HTR-8/SVneo (cell line): ENCODE data around the gene F11.
"Not testable (repeated sequence)": the region's sequence is repeated elsewhere in the genome, so short reads cannot be mapped to it uniquely, and the experiment has no call there.

ENCODE experiments used
- DNase-seq: peaks from one replicate; pipeline ENCODE4 v3.0.0; 2011; ENCODE audit warnings: low spot score, mixed read lengths; ENCODE audit not compliant: insufficient read length
- FAIRE-seq: peaks from 2 replicates; lab custom pipeline; 2011; peaks lifted over from hg19 to GRCh38; lab: Jason Lieb, UNC

F11 gene

DNA sequence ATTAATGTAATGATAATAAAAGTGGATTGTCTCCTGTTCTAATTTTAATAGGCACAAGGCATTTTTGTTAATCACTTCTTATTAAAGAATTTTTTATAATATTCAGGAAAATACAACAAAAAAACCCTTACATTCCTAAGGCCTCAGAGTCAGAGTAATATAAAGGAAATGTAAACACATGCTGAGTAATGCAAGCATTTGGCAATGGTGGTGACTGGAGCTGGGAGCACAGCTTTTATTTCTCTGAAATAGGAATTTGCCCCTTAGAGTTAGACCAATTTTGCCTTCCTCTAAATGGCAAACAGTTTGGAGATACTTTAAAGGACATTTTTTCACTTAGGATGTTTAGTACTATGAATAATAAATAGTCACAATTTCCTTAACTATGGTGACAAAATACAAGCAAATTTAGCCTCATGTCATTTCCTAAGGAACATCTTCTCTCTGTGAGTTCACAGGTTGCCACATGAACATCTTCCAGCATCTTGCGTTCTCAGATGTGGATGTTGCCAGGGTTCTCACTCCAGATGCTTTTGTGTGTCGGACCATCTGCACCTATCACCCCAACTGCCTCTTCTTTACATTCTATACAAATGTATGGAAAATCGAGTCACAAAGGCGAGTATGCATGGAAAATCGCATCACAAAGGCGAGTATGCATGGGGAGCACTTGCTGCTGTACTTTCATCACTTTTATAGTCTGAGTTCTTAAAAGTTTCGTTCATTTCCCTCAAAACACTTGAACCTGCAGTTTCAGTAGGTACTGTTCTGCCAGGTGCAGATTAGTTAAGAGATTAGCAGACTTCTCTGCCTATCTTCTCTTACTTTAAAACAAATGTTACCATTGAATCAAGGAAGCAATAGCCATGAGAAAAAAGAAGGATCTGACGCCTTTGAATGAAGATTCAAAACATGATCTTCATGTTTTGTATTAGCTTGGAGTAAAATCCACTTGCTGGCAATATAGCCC lies 15.9 kb upstream of the F11 start:
- no peak for DNase-seq
- no peak for FAIRE-seq

DNA sequence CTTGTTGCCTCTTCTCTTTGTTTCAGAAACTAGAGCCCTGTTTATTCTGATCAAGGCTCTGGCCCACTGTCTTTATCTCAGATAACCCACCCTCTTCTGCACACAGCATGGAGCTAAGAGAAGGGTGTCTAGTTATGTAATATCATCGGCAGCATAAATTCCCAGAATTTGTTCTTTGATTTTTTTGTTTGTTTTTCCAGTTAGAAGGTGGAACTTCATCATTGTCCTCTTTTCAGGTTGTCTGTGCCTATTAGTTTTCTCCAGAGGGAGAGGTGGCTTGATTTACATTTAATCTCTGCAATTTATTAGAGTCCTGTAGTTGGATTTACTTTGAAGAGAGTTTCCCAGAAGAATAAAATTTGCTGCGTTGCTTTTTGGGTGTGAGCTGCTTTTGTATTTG lies 15.2 kb upstream of the F11 start:
- DNase-seq (no peak), FAIRE-seq (no peak)

DNA sequence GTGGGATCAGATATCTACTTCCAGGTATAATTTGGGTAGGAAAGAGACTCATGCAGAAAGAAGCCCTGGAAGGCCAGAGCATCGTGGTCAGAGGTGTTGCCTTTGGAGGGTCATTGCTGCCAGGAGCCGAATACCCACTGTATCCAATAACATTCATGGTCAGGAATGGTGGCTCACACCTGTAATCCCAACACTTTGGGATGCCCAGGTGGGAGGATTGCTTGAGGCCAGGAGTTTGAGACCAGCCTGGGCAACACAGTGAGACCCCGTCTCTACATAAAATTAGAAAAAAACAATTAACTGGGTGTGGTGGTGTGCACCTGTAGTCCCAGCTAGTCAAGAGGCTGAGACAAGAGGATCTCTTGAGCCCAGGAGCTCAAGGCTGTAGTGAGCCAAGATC lies 10.9 kb upstream of the F11 start:
- FAIRE-seq (no peak), DNase-seq (no peak)

DNA sequence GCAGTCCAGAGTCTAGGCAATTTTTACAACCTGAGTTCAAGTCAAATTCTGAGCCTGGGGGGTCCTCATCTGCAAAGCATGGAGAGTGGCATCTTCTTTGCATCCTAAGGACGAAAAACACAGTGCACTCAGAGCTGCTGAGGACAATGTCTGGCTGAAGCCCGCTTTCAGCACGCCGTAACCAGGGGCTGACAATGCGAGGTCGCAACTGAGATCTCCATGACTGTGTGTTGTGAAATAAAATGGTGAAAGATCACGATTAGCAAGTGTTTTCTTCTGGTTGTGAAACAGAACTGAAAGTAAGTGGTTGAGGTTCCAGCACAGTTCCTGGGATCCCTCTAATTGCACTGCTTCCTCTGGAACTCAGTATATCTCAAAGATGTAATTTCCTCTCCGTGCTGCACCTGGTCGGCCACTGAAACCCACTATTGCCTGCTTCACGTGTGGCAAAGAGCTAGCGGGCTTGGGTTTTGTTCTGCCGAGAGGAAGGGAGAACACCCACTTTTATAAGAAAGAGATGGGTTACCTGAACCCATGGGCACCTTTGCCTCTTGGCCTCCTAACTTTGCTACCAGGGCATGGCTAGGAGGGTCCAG lies 7.7 kb upstream of the F11 start:
- DNase-seq (no peak), FAIRE-seq (no peak)

DNA sequence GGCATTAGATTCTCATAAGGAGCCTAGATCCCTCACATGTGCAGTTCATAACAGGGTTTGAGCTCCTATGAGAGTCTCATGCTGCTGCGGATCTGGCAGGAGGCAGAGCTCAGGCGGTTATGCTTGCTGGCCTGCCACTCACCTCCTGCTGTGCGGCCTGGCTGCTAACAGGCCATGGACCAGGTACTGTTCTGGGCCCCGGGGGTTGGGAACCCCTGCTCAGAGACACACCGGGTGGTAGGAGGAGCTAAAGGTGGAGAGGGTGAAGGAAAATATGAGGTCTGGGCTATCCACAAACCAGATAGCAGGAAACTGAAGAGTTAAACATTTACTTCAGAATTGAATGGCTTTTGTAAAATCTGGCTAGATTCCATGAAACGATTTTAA lies 5.9 kb upstream of the F11 start:
- DNase-seq (no peak), FAIRE-seq (no peak)

DNA sequence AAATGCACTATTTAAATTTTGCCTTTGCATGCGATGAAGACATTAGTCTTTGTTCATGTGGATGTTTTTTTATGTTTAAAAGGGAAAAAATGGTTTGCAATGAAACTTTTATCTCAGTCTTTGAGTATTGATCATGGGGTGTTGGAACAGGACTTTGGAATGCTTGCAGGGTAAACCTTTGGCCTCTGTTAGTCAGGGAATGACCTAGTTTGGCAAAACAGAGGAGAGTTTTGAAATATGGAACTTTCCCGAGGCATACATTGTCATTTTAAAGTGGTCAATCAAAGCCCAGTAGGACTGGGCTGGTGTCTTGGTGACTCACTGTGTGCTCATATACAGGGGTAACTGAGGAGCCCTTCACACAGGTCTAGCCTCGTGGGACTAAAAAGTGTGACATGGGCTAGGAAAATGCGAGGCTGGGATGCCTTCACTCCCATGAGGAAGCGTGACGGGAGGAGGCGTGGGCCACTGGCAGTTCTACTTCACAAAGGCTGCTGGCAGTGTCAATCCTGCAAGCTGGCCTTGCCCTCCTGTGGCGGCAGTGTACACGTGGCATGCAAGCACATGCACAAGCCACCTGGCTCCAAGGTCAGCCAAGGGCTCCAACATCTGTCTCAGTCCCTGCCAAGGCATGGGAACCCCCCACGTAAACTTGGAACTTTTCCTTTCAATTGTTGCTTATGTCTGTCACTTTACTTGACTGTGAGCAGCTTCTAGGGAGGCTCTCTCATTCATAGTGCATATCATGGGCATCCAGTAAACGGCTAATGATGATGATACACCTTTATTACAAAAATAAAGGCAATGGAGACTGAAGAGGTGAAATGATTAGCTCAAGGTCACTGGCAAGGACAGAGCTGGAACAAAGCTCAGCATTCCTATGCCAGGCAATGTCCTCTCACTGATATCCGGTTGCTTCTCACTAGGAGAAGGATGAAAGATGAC lies 5.2 kb upstream of the F11 start:
- no peak for DNase-seq
- peak; percentile 9 for FAIRE-seq

DNA sequence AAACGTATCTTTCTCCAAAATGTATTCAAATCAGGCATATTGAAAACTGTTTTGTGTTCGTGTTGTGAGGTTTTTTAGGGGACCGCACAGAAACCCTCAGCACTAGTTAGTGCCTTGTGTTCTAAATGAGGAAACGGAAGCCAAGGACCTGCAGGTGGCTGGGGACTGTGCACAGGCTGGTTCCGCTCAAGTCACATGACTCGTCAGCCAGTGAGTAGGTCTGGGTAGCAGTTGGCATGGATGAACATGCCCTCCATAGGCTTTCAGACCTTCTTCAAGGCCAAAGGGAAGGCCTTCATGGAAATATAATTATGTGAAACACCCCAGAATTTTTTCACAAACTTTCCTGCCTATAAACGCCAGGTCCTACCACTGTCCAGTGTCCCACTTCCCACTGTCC lies 1.3 kb upstream of the F11 start:
- FAIRE-seq = no peak
- no peak for DNase-seq

DNA sequence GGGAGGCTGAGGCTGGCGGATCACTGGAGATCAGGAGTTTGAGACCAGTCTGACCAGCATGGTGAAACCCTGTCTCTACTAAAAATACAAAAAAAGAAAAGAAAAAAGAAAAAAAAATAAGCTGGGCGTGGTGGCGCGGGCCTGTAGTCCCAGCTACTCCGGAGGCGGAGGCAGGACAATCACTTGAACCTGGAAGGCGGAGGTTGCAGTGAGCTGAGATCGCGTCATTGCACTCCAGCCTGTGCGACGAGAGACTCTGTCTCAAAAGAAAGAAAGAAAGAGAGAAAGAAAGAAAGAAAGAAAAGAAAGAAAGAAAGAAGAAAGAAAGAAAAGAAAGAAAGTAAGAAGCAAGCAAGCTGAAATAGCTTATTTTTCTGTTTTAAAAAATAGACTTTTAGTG lies 739 bp upstream of the F11 start:
- not testable (repeated sequence) for FAIRE-seq, DNase-seq

DNA sequence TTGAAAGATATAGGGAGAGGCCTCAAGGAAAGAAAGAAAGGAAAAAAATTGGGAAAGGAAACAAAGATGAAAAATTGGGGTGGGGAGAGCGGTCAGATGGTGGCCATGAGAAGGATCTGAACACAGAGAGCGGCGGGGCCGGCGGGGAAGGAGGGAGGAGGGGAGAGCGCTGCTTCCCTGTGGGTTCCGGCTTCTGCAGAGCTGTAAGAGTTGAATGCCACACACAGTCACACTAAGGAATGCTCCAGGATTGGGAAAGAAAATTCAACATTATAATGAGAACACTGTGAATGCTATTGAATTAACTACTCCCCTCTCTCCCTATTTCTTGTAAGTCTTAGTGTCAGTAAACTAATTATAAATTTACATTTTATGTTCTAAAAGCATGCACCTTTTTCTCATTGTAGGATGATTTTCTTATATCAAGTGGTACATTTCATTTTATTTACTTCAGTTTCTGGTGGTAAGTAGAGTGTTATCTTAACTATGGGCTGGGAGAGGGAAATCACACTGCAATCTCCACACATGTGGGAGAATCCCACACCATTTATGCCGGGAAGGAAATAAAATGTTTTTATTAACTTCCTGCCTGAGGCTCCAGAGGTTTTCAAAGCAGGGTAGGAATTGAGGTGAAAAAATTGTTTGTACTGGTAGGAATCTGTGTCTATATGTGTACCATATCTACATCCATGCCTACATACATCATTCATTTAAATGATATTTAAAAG lies 904 bp downstream of the F11 start:
- FAIRE-seq (no peak), DNase-seq (no peak)

DNA sequence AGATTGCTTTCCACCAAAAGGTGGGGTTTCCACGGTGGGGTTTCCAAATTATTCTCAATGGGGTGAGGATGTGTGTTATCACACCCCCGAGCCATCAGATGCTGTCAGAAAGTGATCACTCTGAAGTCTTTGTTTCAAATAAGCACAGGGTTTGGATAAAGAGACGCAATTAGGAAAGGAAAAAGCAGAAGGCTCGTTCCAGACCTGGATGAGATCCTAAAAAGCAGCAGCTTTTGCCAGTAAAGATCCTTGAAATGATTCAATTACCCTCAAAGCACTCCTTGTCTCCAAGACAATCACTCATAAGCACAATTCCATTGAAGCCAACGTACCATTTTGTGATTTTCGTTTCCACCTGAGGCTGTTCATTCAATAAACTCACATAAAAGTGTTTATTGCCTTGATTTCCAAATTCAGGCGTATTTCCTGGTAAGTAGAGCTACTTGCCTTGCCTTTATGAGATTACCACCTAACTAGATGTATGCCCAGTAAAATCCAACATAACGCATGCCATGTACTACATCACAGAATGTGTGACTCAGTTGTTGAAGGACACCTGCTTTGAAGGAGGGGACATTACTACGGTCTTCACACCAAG lies 5.2 kb downstream of the F11 start:
- DNase-seq (no peak), FAIRE-seq (no peak)

DNA sequence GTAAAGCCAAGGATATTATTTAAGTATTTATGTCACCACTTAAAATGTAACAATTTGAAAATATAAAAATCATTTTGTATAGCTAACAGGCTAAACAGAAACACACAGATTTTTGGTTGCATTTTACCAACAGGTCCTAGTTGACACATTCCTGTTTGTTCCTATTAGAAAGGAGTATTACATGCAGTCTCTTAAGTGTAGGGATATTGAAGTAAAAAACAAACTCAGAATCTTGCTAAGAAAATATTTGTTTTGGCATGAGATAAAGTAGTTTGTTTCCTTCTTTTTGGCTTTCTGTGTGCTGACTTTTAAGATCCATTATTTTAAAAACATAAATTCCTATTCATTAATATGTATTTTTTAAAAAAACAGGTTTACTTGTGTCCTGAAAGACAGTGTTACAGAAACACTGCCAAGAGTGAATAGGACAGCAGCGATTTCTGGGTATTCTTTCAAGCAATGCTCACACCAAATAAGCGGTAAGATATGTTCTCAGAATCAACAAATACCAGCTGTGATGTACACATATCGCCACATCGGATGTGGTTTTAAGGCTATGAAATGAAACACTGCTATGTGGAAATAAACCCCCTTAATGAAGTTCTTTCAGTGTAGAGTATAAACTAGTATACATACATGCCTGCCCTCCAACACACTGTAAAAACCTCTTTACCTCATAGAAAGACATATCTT lies 6.9 kb downstream of the F11 start:
- DNase-seq (no peak), FAIRE-seq (no peak)

DNA sequence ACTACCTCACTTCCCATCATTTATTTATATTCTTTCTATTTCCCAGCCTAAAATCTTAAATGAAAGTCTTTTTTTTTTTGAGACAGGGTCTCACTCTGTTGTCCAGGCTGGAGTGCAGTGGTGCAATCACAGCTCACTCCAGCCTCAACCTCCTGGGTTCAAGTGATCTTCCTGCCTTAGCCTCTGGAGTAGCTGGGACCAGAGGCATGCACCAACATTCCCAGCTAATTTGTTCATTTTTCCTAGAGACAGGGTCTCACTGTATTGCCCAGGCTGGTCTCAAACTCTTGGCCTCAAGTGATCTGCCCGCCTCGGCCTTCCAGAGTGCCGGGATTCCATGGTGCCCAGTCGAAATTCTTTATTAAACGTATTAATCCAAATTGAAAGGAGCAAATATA lies 7.4 kb downstream of the F11 start:
- FAIRE-seq, DNase-seq: not testable (repeated sequence)

DNA sequence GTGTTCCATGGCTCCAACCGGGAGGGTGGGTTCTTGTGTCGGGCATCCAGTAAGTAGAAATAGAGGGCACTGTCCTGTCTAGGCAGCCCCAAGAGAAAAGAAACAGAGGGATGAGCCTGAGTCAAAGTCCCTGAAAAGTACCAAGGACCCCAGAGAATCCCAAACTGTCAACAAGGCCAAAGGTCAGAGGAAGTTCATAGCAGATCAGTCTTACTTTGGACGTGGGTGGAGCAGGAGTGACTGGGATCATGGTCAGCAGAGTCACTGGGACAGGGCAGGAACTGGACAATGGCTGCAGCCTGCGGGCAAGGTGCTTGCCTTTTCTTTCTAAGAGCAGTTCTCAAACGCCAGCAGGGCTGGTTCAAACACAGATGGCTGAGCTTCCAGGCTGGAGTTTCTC lies 17.3 kb downstream of the F11 start:
- DNase-seq = no peak
- FAIRE-seq = no peak

DNA sequence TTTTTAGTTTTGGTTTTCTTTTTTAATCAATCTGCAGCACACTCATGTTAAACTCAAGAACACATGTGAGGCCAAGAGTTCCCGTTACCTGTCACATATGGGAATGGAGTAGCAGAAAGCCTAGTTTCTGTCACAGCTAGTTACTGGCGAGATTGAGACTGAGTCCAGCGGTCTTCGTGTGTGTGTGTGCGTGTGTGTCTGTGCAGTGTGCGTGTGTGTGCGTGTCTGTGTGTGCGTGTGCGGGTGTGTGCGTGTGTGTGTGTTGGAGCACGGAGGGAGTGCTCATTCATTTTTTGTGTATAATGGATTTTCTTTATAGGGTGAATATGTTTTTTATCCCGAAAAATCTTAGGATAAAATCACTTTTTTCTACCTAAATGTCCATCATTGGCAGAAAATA lies 19.2 kb downstream of the F11 start:
- FAIRE-seq (no peak), DNase-seq (no peak)

DNA sequence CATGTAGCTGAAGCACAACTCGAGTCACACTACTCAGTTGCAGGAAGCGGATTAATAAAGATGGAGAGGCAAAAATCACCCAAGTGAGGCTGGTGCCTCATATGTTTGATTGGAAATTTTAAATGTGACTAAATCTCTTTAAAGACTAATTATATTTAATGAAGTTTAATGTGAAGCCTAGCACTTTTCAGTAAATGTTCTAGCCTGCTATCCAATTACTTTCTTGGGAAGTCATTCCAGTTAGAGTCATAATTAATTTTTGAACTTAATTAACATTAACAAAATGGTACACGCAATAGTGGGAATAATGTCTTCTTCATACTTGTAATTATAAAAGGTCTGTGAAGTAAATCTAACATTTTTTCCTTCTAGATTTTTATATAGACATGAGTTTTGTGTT lies 20.6 kb downstream of the F11 start:
- no peak for DNase-seq
- no peak for FAIRE-seq

DNA sequence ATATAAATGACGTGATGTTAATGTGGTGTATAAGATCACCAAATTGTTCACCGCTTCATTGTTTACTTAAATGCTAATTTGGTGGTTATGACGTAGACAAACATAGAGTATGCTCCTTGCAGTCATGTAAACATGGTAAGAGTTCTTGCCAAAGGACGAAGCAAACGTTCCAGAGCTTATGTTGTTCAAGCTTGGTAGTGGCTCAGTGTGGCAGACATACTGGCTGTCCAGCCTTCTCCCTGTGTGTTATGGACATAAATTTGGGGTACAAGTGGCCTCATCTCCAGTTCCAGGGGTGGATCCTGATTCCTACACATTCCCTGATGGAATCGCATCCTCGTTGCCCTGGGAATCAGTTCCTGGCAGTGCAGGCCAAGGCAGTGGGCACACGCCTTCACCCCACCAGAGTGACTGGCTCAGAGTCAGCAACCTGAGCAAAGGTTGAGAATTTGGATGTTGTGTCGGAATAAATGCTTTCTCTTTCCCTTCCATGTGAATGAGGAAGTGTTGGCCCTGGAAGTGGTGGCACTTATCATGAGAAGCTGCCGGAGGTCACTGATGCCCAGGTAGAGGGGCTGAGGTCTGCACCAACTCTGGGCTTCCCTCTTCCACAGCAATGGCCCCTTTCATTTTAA lies 25.4 kb downstream of the F11 start:
- no peak for FAIRE-seq
- no peak for DNase-seq

DNA sequence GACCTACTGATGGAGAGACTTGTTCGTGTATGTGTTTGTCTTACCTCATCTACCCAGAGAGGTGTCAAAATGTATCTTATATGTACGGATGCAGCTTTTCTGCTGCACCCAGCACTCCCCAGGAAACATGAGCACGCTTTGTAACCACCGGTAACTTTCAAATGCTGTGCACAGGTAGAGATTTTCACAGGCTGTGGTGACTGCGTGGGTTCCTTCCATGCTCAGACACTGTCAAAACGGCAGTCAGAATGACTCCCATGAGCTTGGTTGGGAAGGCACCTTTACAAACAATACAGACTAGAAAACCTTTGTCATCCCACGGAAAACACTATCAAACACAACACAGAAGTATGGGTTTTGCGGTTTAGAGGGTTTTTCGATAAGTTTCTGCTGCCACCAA lies 28.2 kb downstream of the F11 start:
- DNase-seq (no peak), FAIRE-seq (no peak)

DNA sequence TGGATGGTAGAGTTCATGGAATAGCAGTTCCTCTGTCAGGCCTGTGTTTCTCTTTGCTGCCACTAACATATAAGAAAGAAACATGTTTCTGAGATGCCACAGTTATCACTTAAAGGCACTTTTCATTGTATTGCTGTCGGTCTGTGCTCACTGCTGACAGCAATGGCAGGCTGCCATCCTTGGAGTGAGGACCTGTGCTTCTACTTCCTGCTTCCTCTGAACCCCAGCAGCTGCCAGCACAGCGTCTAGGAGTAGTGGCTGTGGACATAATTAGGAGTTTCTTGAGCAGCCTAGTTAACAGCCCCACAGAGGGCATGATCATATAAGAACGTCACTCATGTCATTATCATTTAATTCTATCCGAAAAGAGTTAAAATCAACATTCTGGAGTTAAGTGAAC lies 30.5 kb downstream of the F11 start:
- DNase-seq (no peak), FAIRE-seq (no peak)
